Naive thymus-derived CD4-positive, alpha-beta T cell (primary cell): ENCODE data around the gene KRT8. TPM values are rescaled to one million over a fixed set of nuclear protein-coding genes. Genes with fewer than 3 reads are reported as not detected.

Experiments used
- ATAC-seq: fragments of 150-1000 bp; cut with Tn5 transposase; 2 replicates; pipeline ENCODE4 v1.10.0; 2021; ENCODE audit warnings: mild to moderate bottlenecking, moderate library complexity
- CTCF ChIA-PET: fragments of 350-600 bp; sonication (Branson Sonifier 250); formaldehyde crosslinking; loops from one replicate; lab custom pipeline; 2021; ENCODE audit warnings: antibody characterized with exemption; lab: Charles Lee
- POLR2A ChIA-PET: fragments of 350-600 bp; sonication (Branson Sonifier 250); formaldehyde crosslinking; loops from one replicate; lab custom pipeline; 2021; ENCODE audit warnings: antibody characterized with exemption, inconsistent platforms; lab: Charles Lee
- DNase-seq, 9 donors: peaks; one replicate each; pipeline versions ENCODE4 v3.0.0 to v3.0.0-alpha.2; 2020 to 2022; ENCODE audit warnings: mixed read lengths in 1 of 9
- H3K27ac ChIP-seq: one replicate; pipeline ENCODE4 v1.7.0; 2013; ENCODE audit warnings: mild to moderate bottlenecking, low read depth, low read length, moderate library complexity
- H3K27me3 ChIP-seq, 2 donors: one replicate each; pipeline ENCODE4 v1.7.0; 2013; ENCODE audit warnings: low read length in 2 of 2, mild to moderate bottlenecking in 2 of 2, moderate library complexity in 2 of 2; ENCODE audit not compliant: control insufficient read depth in 2 of 2, insufficient read depth in 2 of 2
- H3K36me3 ChIP-seq, 3 experiments: 1 replicate in 2 of 3; 2 replicates in 1 of 3; pipeline ENCODE4 v1.7.0; 2013; ENCODE audit warnings: low read length in 3 of 3, mild to moderate bottlenecking in 3 of 3, moderate library complexity in 1 of 3; ENCODE audit not compliant: insufficient read depth in 3 of 3, control insufficient read depth in 2 of 3
- H3K4me1 ChIP-seq, 2 donors: one replicate each; pipeline ENCODE4 v1.7.0; 2013; ENCODE audit warnings: low read length in 2 of 2, mild to moderate bottlenecking in 2 of 2, moderate library complexity in 1 of 2; ENCODE audit not compliant: control insufficient read depth in 2 of 2, insufficient read depth in 2 of 2
- H3K4me3 ChIP-seq: 2 replicates; pipeline ENCODE4 v1.7.0; 2013; ENCODE audit warnings: mild to moderate bottlenecking, low read length
- H3K9me3 ChIP-seq, 3 experiments: 1 replicate in 2 of 3; 2 replicates in 1 of 3; pipeline ENCODE4 v1.7.0; 2013; ENCODE audit warnings: low read length in 3 of 3; ENCODE audit not compliant: control insufficient read depth in 2 of 3
- H3K27ac Mint-ChIP-seq, 9 donors: one replicate each; pipeline ENCODE4 v1.8.0; 2020 to 2022; ENCODE audit warnings: mixed read lengths in 9 of 9, mild to moderate bottlenecking in 8 of 9, moderate library complexity in 5 of 9, inconsistent platforms in 2 of 9
- H3K27me3 Mint-ChIP-seq, 5 donors: one replicate each; pipeline ENCODE4 v1.8.0; 2021 to 2022; ENCODE audit warnings: mixed read lengths in 5 of 5, mild to moderate bottlenecking in 1 of 5
- H3K36me3 Mint-ChIP-seq, 5 donors: one replicate each; pipeline ENCODE4 v1.8.0; 2020 to 2022; ENCODE audit warnings: mixed read lengths in 5 of 5, mild to moderate bottlenecking in 3 of 5, inconsistent platforms in 1 of 5
- H3K4me1 Mint-ChIP-seq, 7 donors: one replicate each; pipeline ENCODE4 v1.8.0; 2020 to 2022; ENCODE audit warnings: mixed read lengths in 7 of 7, mild to moderate bottlenecking in 3 of 7, inconsistent platforms in 1 of 7
- H3K4me3 Mint-ChIP-seq, 10 donors: one replicate each; pipeline ENCODE4 v1.8.0; 2020 to 2022; ENCODE audit warnings: mild to moderate bottlenecking in 10 of 10, mixed read lengths in 10 of 10, moderate library complexity in 6 of 10, inconsistent platforms in 2 of 10
- H3K9me3 Mint-ChIP-seq, 11 donors: one replicate each; pipeline ENCODE4 v1.8.0; 2020 to 2022; ENCODE audit warnings: mixed read lengths in 11 of 11, mild to moderate bottlenecking in 4 of 11, inconsistent platforms in 1 of 11, moderate library complexity in 1 of 11
- intact Hi-C, 2 donors: fragments of 100-400 bp; cut with micrococcal nuclease; formaldehyde crosslinking; loops; one replicate each; pipeline ENCODE4 v1.15.1; 2023
- polyA plus RNA-seq, 2 donors: library from polyadenylated mRNA; unstranded; fragments of 300-500 nt; fragmentation: Illumina TruSeq; gene quantifications; one replicate each; pipeline ENCODE4 v1.2.3, GENCODE V29; 2021
- total RNA-seq, 6 experiments: library from RNA in 5 of 6; stranded (reverse) in 5 of 6; gene quantifications; 1 replicate in 5 of 6; 2 replicates in 1 of 6; pipeline ENCODE4 v1.2.3 and lab custom pipeline; 2021 to 2026

Gene KRT8
- total and polyA plus RNA-seq, 7 experiments from 2014 or later = 0.09 to 0.62 (median 0.56) TPM; not detected in 2

GRCh38 chr12:52918351-52918750 lies 13.5 kb upstream of the KRT8 start:
- no peaks in the 10 kb centered on the region for H3K9me3 Mint-ChIP-seq
- peaks cover 0 to 17% (median 5%) of the 10 kb centered on the region in 5 donors for H3K27me3 Mint-ChIP-seq
- Histone ChIP-seq H3K4me3 (no peak overlapping the region), H3K4me1 (no peaks in the 10 kb centered on the region), H3K27me3 (no peaks in the 10 kb centered on the region), H3K27ac (no peak overlapping the region), H3K9me3 (no peaks in the 10 kb centered on the region), H3K36me3 (no peaks in the 10 kb centered on the region)
- H3K27ac Mint-ChIP-seq = no peak overlapping the region
- ChIA-PET CTCF (interaction anchor here (0.6 to 2.6 kb wide), 3 partner anchors 27 to 328 kb away, joined by 3 to 9 read pairs (median 7); no protein-coding TSS in a partner anchor), POLR2A (no interaction called here)
- no peaks in the 10 kb centered on the region for H3K4me1 Mint-ChIP-seq
- no peak overlapping the region for H3K4me3 Mint-ChIP-seq
- H3K36me3 Mint-ChIP-seq = no peaks in the 10 kb centered on the region
- no peak for DNase-seq
- intact Hi-C loops = no loop called here
- no peak for ATAC-seq

DNA sequence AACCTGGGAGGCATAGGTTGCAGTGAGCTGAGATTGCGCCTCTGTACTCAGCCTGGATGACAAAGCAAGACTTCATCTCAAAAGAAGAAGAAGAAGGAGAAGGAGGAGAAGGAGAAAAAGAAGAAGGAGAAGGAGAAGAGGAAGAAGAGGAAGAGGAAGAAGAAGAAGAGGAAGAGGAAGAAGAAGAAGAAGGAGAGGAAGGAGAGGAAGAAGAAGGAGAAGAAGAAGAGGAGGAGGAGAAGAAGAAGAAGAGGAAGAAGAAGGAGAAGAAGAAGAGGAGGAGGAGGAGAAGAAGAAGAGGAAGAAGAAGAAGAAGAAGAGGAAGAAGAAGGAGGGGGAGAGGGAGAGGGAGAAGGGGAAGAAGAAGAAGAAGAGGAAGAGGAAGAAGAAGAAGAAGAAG lies 12.9 kb upstream of the KRT8 start:
- Mint-ChIP-seq H3K9me3 (no peaks in the 10 kb centered on the region), H3K4me3 (no peak overlapping the region), H3K4me1 (no peaks in the 10 kb centered on the region), H3K27me3 (peaks cover 0 to 17% (median 5%) of the 10 kb centered on the region in 5 donors), H3K27ac (no peak overlapping the region), H3K36me3 (no peaks in the 10 kb centered on the region)
- no peaks in the 10 kb centered on the region for H3K4me1 ChIP-seq
- DNase-seq = no peak
- CTCF ChIA-PET = interaction anchor here (2.6 kb wide), 1 partner anchor 32 kb away, joined by 9 read pairs; no protein-coding TSS in a partner anchor
- H3K27ac ChIP-seq = no peak overlapping the region
- H3K4me3 ChIP-seq = no peak overlapping the region
- no peaks in the 10 kb centered on the region for H3K36me3 ChIP-seq
- no peaks in the 10 kb centered on the region for H3K27me3 ChIP-seq
- H3K9me3 ChIP-seq = no peaks in the 10 kb centered on the region
- ATAC-seq = no peak
- intact Hi-C loops = no loop called here
- POLR2A ChIA-PET = no interaction called here

- H3K36me3 Mint-ChIP-seq = no peaks in the 10 kb centered on the region
- intact Hi-C loops = no loop called here
- no peaks in the 10 kb centered on the region for H3K36me3 ChIP-seq
- H3K9me3 ChIP-seq = no peaks in the 10 kb centered on the region
- H3K27me3 ChIP-seq = no peaks in the 10 kb centered on the region
- POLR2A ChIA-PET = no interaction called here
- CTCF ChIA-PET = no interaction called here
- peaks cover 0 to 11% (median 5%) of the 10 kb centered on the region in 5 donors for H3K27me3 Mint-ChIP-seq
- H3K4me1 Mint-ChIP-seq = no peaks in the 10 kb centered on the region
- DNase-seq (no peak), ATAC-seq (no peak)
- no peak overlapping the region for H3K27ac Mint-ChIP-seq
- no peaks in the 10 kb centered on the region for H3K4me1 ChIP-seq
- no peak overlapping the region for H3K27ac ChIP-seq
- no peaks in the 10 kb centered on the region for H3K9me3 Mint-ChIP-seq
- H3K4me3 Mint-ChIP-seq = no peak overlapping the region
- H3K4me3 ChIP-seq = no peak overlapping the region
These were observed 11.3 kb upstream of the KRT8 start for GRCh38 chr12:52916216-52916615.

DNA sequence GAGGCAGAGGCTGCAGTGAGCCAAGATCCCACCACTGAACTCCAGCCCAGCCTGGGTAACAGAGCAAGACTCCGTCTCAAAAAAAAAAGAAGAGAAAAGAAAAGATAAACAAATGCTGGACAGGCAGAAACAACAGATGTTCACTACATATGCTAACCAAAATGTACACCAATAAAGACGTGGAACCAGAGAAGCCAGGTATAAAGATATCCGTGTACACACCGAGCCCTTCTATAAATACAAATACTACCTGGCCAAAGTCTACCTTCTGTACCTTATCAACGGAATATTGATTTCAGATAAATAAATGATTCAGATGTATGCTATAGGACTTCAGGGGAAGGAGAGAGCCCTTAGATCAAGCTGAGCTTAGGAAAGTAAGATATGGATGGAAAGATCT lies 10.8 kb upstream of the KRT8 start:
- H3K36me3 ChIP-seq = no peaks in the 10 kb centered on the region
- POLR2A ChIA-PET = no interaction called here
- intact Hi-C loops = no loop called here
- peaks cover 0 to 11% (median 5%) of the 10 kb centered on the region in 5 donors for H3K27me3 Mint-ChIP-seq
- ATAC-seq (no peak), DNase-seq (no peak)
- no peak overlapping the region for H3K27ac ChIP-seq
- H3K36me3 Mint-ChIP-seq = no peaks in the 10 kb centered on the region
- no peaks in the 10 kb centered on the region for H3K9me3 Mint-ChIP-seq
- no peaks in the 10 kb centered on the region for H3K4me1 Mint-ChIP-seq
- H3K9me3 ChIP-seq = no peaks in the 10 kb centered on the region
- CTCF ChIA-PET = no interaction called here
- H3K4me3 ChIP-seq = no peak overlapping the region
- no peaks in the 10 kb centered on the region for H3K27me3 ChIP-seq
- H3K4me3 Mint-ChIP-seq = no peak overlapping the region
- no peaks in the 10 kb centered on the region for H3K4me1 ChIP-seq
- H3K27ac Mint-ChIP-seq = no peak overlapping the region

- H3K4me3 Mint-ChIP-seq = no peak overlapping the region
- DNase-seq (no peak), ATAC-seq (no peak)
- Histone ChIP-seq H3K4me1 (no peaks in the 10 kb centered on the region), H3K27me3 (no peaks in the 10 kb centered on the region), H3K4me3 (no peak overlapping the region), H3K9me3 (no peaks in the 10 kb centered on the region), H3K27ac (no peak overlapping the region), H3K36me3 (no peaks in the 10 kb centered on the region)
- H3K9me3 Mint-ChIP-seq = no peaks in the 10 kb centered on the region
- peaks cover 0 to 3% (median 0%) of the 10 kb centered on the region in 7 donors for H3K4me1 Mint-ChIP-seq
- H3K36me3 Mint-ChIP-seq = no peaks in the 10 kb centered on the region
- POLR2A ChIA-PET = no interaction called here
- no peak overlapping the region for H3K27ac Mint-ChIP-seq
- H3K27me3 Mint-ChIP-seq = peaks cover 0 to 11% (median 5%) of the 10 kb centered on the region in 5 donors
- CTCF ChIA-PET = interaction anchor here (0.6 kb wide), 1 partner anchor 783 kb away, joined by 3 read pairs; no protein-coding TSS in a partner anchor
- intact Hi-C loops = no loop called here
These were observed 9.8 kb upstream of the KRT8 start for GRCh38 chr12:52914576-52915121.

DNA sequence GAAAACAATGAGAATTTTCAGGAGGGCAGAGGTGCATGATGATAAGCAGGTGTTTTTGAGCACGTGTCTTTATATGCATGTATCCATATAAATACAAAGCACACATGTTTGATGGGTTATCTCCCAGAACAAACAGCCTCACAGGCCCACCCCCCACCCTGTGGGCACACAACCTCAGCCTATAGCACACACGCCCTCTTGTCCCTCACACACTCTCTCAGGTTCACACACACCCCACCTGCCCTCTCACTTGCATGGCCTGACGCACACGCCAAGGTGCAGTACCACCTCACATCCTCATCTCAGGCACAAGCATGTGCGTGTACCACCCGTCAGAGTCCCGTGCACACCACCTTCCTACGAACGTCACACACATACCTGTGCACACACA lies 8.6 kb upstream of the KRT8 start:
- no peaks in the 10 kb centered on the region for H3K9me3 ChIP-seq
- H3K36me3 ChIP-seq = no peaks in the 10 kb centered on the region
- no peak overlapping the region for H3K27ac ChIP-seq
- Mint-ChIP-seq H3K36me3 (no peaks in the 10 kb centered on the region), H3K9me3 (no peaks in the 10 kb centered on the region), H3K27ac (no peak overlapping the region), H3K4me1 (peaks cover 0 to 4% (median 2%) of the 10 kb centered on the region in 7 donors), H3K4me3 (no peak overlapping the region), H3K27me3 (peaks cover 0 to 11% (median 2%) of the 10 kb centered on the region in 5 donors)
- ChIA-PET CTCF (no interaction called here), POLR2A (no interaction called here)
- no peak overlapping the region for H3K4me3 ChIP-seq
- no peaks in the 10 kb centered on the region for H3K27me3 ChIP-seq
- no peak for ATAC-seq
- DNase-seq = no peak
- intact Hi-C loops = no loop called here
- H3K4me1 ChIP-seq = no peaks in the 10 kb centered on the region

GRCh38 chr12:52912711-52913430 lies 8.0 kb upstream of the KRT8 start:
- H3K27ac Mint-ChIP-seq = no peak overlapping the region
- no peaks in the 10 kb centered on the region for H3K36me3 ChIP-seq
- no peaks in the 10 kb centered on the region for H3K4me1 ChIP-seq
- intact Hi-C loops = no loop called here
- no peak overlapping the region for H3K4me3 ChIP-seq
- H3K36me3 Mint-ChIP-seq = no peaks in the 10 kb centered on the region
- peaks cover 0 to 6% (median 5%) of the 10 kb centered on the region in 7 donors for H3K4me1 Mint-ChIP-seq
- no peaks in the 10 kb centered on the region for H3K9me3 Mint-ChIP-seq
- no peak for ATAC-seq
- POLR2A ChIA-PET = no interaction called here
- CTCF ChIA-PET = no interaction called here
- peaks cover 0 to 11% (median 4%) of the 10 kb centered on the region in 5 donors for H3K27me3 Mint-ChIP-seq
- H3K27me3 ChIP-seq = no peaks in the 10 kb centered on the region
- no peak overlapping the region for H3K4me3 Mint-ChIP-seq
- H3K27ac ChIP-seq = no peak overlapping the region
- DNase-seq = no peak
- no peaks in the 10 kb centered on the region for H3K9me3 ChIP-seq
